ENCODE measurements around the gene EPS8L2.

DNA sequence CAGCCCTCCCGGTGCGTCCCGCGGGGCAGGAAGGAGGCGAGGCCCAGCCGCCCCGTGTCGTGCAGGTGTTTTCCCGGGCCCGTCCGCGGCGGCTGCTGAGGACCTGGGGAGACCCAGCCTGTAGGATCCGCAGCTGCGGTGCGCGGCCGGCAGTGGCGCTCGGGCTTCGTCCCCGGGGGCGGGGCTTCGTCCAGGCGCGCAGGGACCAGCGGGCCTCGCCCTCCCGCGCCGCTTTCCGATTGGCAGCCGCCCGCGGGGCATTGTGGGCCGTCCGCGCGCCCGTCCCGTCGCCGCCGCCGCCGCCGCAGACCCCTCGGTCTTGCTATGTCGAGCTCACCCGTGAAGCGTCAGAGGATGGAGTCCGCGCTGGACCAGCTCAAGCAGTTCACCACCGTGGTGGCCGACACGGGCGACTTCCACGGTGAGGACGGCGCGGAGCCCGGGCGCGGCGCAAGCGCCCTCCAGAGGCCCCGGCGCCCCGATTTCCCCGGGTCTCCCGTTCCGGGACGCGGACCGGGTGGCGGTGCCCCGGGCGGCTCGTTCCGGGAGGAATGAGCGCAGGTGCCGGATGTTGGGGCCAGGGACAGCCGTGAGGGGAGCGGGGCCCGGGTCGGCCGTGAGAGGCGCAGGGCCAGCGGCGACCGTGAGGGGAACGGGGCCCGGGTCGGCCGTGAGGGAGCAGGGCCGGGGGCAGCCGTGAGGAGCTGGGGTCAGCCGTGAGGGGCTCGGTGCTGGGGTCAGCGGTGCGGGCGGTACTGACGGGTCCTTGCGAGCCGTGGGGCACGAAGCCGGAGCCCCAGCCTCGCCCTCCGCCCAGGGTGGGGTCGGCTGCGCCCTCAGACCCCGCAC lies 41.4 kb downstream of the EPS8L2 start, which contains the start of gene TALDO1:
- TF ChIP-seq POLR2A (IDR thresholded peaks at IDR 0.05; ENCODE audit: low read depth, low read length) (peak; percentile 68), POLR2AphosphoS5 (IDR thresholded peaks at IDR 0.05; ENCODE audit: low read depth, low read length) (no peak)

Measured in GM12892 (cell line).